ENCODE measurements around the gene EQTN. TPM values are rescaled to one million over a fixed set of nuclear protein-coding genes. Genes with fewer than 3 reads are reported as not detected.

EQTN gene
- total and polyA plus RNA-seq, 2 of the 13 experiments (the other 11 are each of a cell fraction or from before 2014, with no cell fraction given) = not detected

DNA sequence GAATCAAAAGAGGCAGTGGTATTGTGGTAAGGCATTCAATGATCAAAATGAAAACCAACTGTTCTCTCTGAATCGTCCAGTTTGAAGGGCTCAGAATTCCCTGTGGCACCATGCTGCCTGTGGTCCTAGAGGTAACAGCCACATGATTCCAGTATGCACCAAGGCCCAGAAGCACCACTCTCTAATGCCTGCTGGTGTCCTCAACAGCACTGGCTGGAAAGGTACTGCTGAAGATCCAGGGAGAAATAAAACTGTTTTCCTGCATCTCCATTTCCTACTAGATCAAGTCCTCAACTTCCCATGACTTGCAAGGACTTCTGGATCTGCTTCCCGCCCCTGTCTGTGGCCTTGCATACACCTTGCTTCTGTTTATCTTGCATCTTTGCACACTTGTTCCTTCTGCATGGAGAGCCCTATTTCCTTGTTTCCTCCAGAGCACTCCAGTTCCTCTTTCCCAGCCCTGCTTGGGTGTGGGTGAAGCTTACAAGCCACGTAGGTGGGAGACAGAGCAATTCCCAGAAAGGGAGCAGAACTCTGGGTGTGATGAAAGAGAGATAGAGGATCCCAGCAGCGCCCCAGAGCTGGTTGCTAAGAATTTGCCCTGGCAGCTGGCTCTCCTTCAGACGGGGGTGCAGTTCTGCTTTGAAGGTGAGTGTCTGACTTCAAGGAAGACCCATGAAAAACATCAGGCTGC is 41.0 kb upstream of the EQTN start:
- no peaks in the 10 kb centered on the region for H3K9me3 ChIP-seq (ENCODE audit: low read length)
- BruUV-seq (replicated peaks) = no TSS peak
- CTCF ChIA-PET (ENCODE audit: low intra/inter-chr PET ratio, low total read pairs) = no interaction called here
- no peak for ATAC-seq
- H3K4me2 ChIP-seq (ENCODE audit: low read depth, low read length) = no peak overlapping the region
- peaks cover 0 to 7% of the 10 kb centered on the region in 2 experiments; a peak in 1 of 5 replicates for H3K27me3 ChIP-seq (ENCODE audit: control insufficient read depth in 1 of 2, insufficient read depth in 2 of 2, low read length in 2 of 2)
- H3K9ac ChIP-seq (ENCODE audit: insufficient read depth, low read depth, low read length) = no peak overlapping the region
- no peak overlapping the region for H2AFZ ChIP-seq (ENCODE audit: low read length)
- in situ Hi-C loops (cut with HindIII; ENCODE audit: extremely low pct_ligation_motif_present, low pct_unique_long_range_greater_than_20kb) = loop anchor here (25.0 kb wide), 1 partner anchor 724 kb away; no protein-coding TSS in a partner anchor
- intact Hi-C loops (cut with micrococcal nuclease; ENCODE audit: unreplicated experiment) = no loop called here
- WGBS (ENCODE audit: low lambda C conversion rate) = 15% methylated on average over 5 of the region's 5 CpGs
- H3K79me2 ChIP-seq (ENCODE audit: insufficient read depth, low read length) = no peaks in the 10 kb centered on the region
- POLR2A ChIA-PET = no interaction called here
- H4K20me1 ChIP-seq (ENCODE audit: insufficient read depth, low read length) = no peaks in the 10 kb centered on the region
- no peak overlapping the region for H3K4me3 ChIP-seq (replicated peaks in 1 of 3; ENCODE audit: insufficient read depth in 1 of 3, low read depth in 2 of 3, low read length in 3 of 3)
- H3K27ac ChIP-seq (ENCODE audit: extremely low read length, insufficient read depth, low read length) = no peak overlapping the region
- FAIRE-seq = no peak
- no peaks in the 10 kb centered on the region for H3K36me3 ChIP-seq (replicated peaks in 1 of 2; ENCODE audit: control insufficient read depth in 1 of 2, insufficient read depth in 2 of 2, low read length in 2 of 2)
- DNase-seq (ENCODE audit: low spot score) = no peak
- H3K4me1 ChIP-seq (ENCODE audit: insufficient read depth, low read length) = no peaks in the 10 kb centered on the region
- TF ChIP-seq, protein P1, sequence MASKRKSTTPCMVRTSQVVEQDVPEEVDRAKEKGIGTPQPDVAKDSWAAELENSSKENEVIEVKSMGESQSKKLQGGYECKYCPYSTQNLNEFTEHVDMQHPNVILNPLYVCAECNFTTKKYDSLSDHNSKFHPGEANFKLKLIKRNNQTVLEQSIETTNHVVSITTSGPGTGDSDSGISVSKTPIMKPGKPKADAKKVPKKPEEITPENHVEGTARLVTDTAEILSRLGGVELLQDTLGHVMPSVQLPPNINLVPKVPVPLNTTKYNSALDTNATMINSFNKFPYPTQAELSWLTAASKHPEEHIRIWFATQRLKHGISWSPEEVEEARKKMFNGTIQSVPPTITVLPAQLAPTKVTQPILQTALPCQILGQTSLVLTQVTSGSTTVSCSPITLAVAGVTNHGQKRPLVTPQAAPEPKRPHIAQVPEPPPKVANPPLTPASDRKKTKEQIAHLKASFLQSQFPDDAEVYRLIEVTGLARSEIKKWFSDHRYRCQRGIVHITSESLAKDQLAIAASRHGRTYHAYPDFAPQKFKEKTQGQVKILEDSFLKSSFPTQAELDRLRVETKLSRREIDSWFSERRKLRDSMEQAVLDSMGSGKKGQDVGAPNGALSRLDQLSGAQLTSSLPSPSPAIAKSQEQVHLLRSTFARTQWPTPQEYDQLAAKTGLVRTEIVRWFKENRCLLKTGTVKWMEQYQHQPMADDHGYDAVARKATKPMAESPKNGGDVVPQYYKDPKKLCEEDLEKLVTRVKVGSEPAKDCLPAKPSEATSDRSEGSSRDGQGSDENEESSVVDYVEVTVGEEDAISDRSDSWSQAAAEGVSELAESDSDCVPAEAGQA (IDR thresholded peaks at IDR 0.05; ENCODE audit: low read depth) = no peak
- TF ChIP-seq, protein P1 (CRISPR knock-in tag; IDR thresholded peaks at IDR 0.05; ENCODE audit: borderline replicate concordance) = no peak
- TF ChIP-seq ZNF781 (CRISPR knock-in tag; IDR thresholded peaks at IDR 0.05; ENCODE audit: borderline replicate concordance, not compliant biosample characterization) (no peak), HMGA1 (CRISPR knock-in tag; conservative IDR thresholded peaks at IDR 0.05) (no peak), CHD4 (IDR thresholded peaks at IDR 0.05; ENCODE audit: borderline replicate concordance, low read length) (no peak), ZNF780A (CRISPR knock-in tag; IDR thresholded peaks at IDR 0.05) (no peak), ZBTB8A (CRISPR knock-in tag; IDR thresholded peaks at IDR 0.05; ENCODE audit: borderline replicate concordance, low read depth) (no peak), ZNF749 (CRISPR knock-in tag; IDR thresholded peaks at IDR 0.05; ENCODE audit: borderline replicate concordance) (no peak), KLF13 (CRISPR knock-in tag; IDR thresholded peaks at IDR 0.05) (no peak)
- TF ChIP-seq, protein P2, sequence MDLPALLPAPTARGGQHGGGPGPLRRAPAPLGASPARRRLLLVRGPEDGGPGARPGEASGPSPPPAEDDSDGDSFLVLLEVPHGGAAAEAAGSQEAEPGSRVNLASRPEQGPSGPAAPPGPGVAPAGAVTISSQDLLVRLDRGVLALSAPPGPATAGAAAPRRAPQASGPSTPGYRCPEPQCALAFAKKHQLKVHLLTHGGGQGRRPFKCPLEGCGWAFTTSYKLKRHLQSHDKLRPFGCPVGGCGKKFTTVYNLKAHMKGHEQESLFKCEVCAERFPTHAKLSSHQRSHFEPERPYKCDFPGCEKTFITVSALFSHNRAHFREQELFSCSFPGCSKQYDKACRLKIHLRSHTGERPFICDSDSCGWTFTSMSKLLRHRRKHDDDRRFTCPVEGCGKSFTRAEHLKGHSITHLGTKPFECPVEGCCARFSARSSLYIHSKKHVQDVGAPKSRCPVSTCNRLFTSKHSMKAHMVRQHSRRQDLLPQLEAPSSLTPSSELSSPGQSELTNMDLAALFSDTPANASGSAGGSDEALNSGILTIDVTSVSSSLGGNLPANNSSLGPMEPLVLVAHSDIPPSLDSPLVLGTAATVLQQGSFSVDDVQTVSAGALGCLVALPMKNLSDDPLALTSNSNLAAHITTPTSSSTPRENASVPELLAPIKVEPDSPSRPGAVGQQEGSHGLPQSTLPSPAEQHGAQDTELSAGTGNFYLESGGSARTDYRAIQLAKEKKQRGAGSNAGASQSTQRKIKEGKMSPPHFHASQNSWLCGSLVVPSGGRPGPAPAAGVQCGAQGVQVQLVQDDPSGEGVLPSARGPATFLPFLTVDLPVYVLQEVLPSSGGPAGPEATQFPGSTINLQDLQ (CRISPR knock-in tag; IDR thresholded peaks at IDR 0.05) = no peak
- TF ChIP-seq, protein P3, sequence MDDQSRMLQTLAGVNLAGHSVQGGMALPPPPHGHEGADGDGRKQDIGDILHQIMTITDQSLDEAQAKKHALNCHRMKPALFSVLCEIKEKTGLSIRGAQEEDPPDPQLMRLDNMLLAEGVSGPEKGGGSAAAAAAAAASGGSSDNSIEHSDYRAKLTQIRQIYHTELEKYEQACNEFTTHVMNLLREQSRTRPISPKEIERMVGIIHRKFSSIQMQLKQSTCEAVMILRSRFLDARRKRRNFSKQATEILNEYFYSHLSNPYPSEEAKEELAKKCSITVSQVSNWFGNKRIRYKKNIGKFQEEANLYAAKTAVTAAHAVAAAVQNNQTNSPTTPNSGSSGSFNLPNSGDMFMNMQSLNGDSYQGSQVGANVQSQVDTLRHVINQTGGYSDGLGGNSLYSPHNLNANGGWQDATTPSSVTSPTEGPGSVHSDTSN (CRISPR knock-in tag; IDR thresholded peaks at IDR 0.05; ENCODE audit: borderline replicate concordance) = no peak
- TF ChIP-seq, protein P4, sequence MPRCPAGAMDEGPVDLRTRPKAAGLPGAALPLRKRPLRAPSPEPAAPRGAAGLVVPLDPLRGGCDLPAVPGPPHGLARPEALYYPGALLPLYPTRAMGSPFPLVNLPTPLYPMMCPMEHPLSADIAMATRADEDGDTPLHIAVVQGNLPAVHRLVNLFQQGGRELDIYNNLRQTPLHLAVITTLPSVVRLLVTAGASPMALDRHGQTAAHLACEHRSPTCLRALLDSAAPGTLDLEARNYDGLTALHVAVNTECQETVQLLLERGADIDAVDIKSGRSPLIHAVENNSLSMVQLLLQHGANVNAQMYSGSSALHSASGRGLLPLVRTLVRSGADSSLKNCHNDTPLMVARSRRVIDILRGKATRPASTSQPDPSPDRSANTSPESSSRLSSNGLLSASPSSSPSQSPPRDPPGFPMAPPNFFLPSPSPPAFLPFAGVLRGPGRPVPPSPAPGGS (CRISPR knock-in tag; IDR thresholded peaks at IDR 0.05) = no peak

Measured in HepG2 (cell line).